Mammary epithelial cell (primary cell): ENCODE results near the gene ARL2.

ENCODE experiments used
- CTCF ChIP-seq, 2 donors: IDR thresholded peaks in 1 of 2; conservative IDR thresholded peaks in 1 of 2; 2 replicates each; pipeline ENCODE4 v1.5.1; 2011 to 2012; ENCODE audit warnings: inconsistent platforms in 2 of 2, low read length in 2 of 2, mild to moderate bottlenecking in 2 of 2, control low read depth in 1 of 2, low read depth in 1 of 2; ENCODE audit not compliant: insufficient read depth in 1 of 2; ENCODE audit errors: extremely low read depth in 1 of 2
- EZH2 ChIP-seq: IDR thresholded peaks from 2 replicates; pipeline ENCODE4 v1.6.1; 2012; ENCODE audit warnings: low read length, inconsistent platforms, borderline replicate concordance

DNA sequence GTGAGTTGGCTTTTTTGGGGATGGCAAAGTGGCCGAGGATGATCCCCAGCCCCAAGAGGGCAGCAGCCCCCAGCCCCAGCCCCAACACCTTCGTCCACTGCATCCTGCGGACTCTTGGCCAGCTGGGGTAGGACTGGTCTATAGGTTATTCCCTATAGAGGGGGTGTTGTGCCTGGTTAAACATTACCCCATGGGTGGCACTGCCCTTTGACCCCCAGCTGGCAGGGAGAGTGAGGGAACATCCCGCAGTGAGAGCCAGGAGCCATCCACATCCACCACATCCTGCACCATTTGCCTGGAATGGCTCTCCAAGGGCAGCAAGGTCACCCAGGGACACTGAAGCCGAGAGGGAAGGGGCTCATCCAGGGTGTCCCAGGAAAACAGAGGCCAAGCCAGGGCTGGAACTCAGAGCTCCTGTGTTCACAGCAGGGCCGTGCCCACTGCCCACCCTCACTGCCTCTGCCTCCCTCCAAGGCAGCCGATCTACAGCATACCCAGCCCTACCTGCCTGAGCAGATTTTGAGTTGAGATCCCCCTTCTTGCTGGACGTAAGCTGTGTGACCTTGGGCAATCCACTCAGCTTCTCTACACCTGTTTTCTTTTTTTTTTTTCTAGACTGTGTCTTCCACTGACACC, 44.6 kb downstream of the ARL2 start, which contains the start of gene NAALADL1:
- TF ChIP-seq CTCF (conservative IDR thresholded peaks at IDR 0.05 in 1 of 2, IDR thresholded peaks at IDR 0.05 in 1 of 2; ENCODE audit: extremely low read depth in 1 of 2, insufficient read depth in 1 of 2, low read depth in 1 of 2, low read length in 2 of 2) (no peak), EZH2 (no peak)
